ENCODE measurements around the gene CASP7.

The CASP7 gene

DNA sequence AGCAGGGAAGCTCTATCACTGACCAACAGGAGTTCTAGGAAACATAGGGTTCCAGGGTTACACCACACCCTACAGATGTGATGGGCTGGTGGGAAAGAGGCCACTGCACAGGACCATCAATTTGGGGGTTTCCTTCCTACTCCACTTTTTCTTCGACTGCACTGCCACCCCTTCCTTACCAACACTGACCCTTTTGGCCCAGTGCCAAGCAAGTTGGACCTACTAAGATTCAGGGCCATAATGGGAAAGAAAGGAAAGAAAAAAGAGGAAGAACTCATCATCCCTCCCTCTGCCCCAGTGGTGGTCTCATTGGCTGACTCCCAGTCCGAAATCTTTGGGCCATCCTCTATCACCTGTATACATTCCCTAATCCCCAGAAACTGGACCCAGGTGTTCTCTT is 65.7 kb downstream of the CASP7 start:
- no peak for TF ChIP-seq GATA3 (IDR thresholded peaks at IDR 0.05; ENCODE audit: low read depth, low read length)
- TF ChIP-seq GATA2 (IDR thresholded peaks at IDR 0.05; ENCODE audit: low read depth, low read length): no peak

GRCh38 chr10:113746217-113746957 is 66.7 kb downstream of the CASP7 start:
- TF ChIP-seq GATA3 (IDR thresholded peaks at IDR 0.05; ENCODE audit: low read depth, low read length) (no peak), GATA2 (IDR thresholded peaks at IDR 0.05; ENCODE audit: low read depth, low read length) (no peak)

- TF ChIP-seq GATA3 (IDR thresholded peaks at IDR 0.05; ENCODE audit: low read depth, low read length) (no peak), GATA2 (IDR thresholded peaks at IDR 0.05; ENCODE audit: low read depth, low read length) (no peak)
Measured at GRCh38 chr10:113751181-113751732, 71.5 kb downstream of the CASP7 start, which contains the start of gene PLEKHS1. Gene PLEKHS1 (plus strand): TSS chr10:113751682. CDS start chr10:113755278, 3,596 bp downstream.

- TF ChIP-seq GATA2 (IDR thresholded peaks at IDR 0.05; ENCODE audit: low read depth, low read length) (no peak), GATA3 (IDR thresholded peaks at IDR 0.05; ENCODE audit: low read depth, low read length) (no peak)
Measured at GRCh38 chr10:113752553-113752952, 72.8 kb downstream of the CASP7 start.

- TF ChIP-seq GATA2 (IDR thresholded peaks at IDR 0.05; ENCODE audit: low read depth, low read length) (no peak), GATA3 (IDR thresholded peaks at IDR 0.05; ENCODE audit: low read depth, low read length) (no peak)
Measured at GRCh38 chr10:113753020-113753692, 73.4 kb downstream of the CASP7 start.

DNA sequence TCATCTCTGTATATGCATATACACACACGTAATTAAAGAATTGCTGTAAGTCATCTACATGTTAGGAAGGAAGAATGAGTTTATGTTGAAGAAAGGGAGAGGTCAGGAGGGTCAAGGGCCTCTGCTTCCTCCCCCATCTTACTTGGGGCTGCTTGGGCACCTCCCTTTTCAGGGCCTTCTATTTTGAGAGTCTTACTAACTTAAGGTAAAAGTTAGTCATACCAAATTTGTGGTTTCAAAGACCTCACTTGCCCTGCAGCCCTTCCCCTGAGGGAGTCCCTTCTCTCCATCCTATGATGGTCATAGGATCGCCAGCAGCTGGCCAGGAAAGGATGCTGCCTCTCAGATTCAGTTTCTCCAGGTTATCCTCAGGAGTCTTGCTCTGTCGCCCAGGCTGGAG is 74.4 kb downstream of the CASP7 start:
- TF ChIP-seq GATA2 (IDR thresholded peaks at IDR 0.05; ENCODE audit: low read depth, low read length) (no peak), GATA3 (IDR thresholded peaks at IDR 0.05; ENCODE audit: low read depth, low read length) (no peak)

DNA sequence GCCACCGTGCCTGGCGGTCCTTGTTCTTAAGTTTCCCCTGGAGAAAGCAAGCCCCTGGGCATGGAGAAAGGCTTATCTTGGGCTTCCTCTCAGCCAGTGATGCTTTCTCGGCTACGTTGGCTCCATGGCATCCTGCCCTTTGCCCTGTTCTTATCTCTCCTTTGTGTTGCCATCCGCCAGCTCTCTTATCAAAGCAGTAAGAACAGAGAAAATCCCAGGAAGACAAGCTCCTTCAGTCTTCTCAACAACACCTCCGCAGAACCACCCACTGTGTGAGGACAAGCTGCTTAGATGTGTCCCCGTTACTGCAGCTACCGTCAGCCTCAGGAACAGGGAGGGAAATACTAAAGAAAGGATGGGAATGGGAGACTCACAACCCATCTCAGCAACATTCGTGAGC is 75.1 kb downstream of the CASP7 start:
- no peak for TF ChIP-seq GATA2 (IDR thresholded peaks at IDR 0.05; ENCODE audit: low read depth, low read length)
- no peak for TF ChIP-seq GATA3 (IDR thresholded peaks at IDR 0.05; ENCODE audit: low read depth, low read length)

DNA sequence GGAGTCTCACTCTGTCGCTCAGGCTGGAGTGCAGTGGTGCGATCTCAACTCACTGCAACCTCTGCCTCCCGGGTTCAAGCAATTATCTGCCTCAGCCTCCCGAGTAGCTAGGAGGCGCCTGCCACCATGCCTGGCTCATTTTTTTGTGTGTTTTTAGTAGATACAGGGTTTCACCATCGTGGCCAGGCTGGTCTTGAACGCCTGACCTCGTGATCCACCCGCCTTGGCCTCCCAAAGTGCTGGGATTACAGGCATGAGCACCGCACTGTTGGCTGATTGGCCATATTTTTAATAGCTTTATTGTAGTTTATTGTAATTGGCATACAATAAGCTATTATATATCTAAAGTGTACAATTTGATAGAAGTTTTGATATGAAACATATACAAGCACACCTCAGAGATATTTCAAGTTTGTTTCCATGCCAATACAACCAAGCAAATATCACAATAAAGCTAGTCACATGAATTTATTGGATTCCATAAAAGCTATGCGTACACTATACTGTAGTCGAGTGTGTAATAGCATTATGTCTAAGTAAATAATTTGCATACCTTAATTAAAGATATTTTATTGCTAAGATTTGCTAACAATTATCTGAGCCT is 77.3 kb downstream of the CASP7 start:
- TF ChIP-seq GATA3 (IDR thresholded peaks at IDR 0.05; ENCODE audit: low read depth, low read length): no peak
- no peak for TF ChIP-seq GATA2 (IDR thresholded peaks at IDR 0.05; ENCODE audit: low read depth, low read length)

- no peak for TF ChIP-seq GATA3 (IDR thresholded peaks at IDR 0.05; ENCODE audit: low read depth, low read length)
- TF ChIP-seq GATA2 (IDR thresholded peaks at IDR 0.05; ENCODE audit: low read depth, low read length): no peak
Measured at GRCh38 chr10:113762083-113762482, 82.4 kb downstream of the CASP7 start.

DNA sequence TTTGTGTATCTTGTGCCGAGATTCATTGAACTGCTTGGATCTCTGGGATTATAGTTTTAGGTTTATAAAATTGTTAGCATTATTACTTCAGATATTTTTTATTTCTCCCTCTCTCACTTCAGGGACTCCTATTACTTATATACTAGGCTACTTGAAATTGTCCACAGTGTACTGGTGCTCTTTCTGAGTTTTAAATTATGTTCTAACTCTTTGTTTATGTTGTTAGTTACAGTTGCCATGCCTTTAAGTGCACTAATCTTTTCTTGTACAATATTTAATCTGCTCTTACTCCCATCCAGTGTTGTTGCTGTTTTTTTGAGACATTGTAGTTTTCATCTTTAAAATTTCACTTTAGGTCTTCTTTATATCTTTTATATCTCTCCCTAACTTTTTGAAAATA is 84.9 kb downstream of the CASP7 start:
- TF ChIP-seq GATA2 (IDR thresholded peaks at IDR 0.05; ENCODE audit: low read depth, low read length) (no peak), GATA3 (IDR thresholded peaks at IDR 0.05; ENCODE audit: low read depth, low read length) (no peak)

DNA sequence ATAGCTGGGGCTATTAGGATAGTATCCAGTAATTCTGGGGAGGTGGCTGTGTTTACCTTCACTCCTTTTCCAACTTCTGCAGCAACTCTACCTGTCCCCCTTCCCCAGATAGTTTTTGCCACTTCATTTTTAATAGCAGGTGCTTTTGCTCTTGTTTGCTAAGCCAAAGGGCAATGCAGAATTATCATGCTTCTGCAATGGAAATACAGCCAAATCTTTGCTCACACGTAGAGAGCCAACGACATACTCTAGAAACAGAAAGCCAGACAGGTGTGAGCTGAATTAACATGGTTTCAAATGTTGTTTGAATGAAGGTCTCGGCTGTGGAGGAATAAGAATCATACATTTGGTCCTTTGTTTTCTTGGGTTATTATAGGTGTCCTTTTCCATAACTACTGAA is 86.2 kb downstream of the CASP7 start:
- TF ChIP-seq GATA3 (IDR thresholded peaks at IDR 0.05; ENCODE audit: low read depth, low read length) (no peak), GATA2 (IDR thresholded peaks at IDR 0.05; ENCODE audit: low read depth, low read length) (no peak)

DNA sequence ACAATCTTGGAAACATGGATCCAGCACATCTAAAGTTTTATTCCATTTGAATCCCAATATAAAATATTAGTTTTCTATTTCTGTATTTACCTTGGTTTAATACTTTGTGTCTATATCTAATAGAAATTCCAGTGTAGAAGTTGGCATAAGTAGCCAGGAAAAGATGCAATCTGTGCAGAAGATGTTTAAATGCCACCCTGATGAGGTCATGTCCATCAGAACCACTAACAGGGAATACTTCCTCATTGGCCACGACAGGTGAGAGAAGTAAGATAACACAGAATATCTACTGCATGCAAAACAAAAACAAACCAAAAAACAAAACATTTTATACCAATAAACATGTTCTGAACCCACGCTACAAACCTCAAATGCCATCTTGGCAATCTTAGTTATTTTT is 87.5 kb downstream of the CASP7 start:
- TF ChIP-seq GATA3 (IDR thresholded peaks at IDR 0.05; ENCODE audit: low read depth, low read length) (no peak), GATA2 (IDR thresholded peaks at IDR 0.05; ENCODE audit: low read depth, low read length) (no peak)

DNA sequence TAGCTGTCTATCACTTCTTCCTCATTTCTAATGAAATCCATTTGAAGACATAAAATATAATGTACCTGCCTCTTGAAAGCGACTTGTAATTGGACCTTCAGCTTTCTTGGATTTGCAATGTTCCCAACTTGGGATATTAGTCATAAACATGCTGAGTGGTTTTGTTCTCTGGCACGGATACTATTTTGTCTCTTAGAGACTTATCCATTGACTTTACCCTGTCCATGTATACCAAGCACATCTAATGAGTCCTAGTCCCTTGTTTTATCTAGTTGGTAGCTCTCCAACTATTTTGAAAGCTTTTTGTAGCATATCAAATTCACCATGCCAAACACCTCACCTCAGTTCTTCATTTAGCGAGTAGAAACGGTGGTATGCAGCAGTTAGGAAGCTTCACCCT is 90.6 kb downstream of the CASP7 start:
- no peak for TF ChIP-seq GATA3 (IDR thresholded peaks at IDR 0.05; ENCODE audit: low read depth, low read length)
- TF ChIP-seq GATA2 (IDR thresholded peaks at IDR 0.05; ENCODE audit: low read depth, low read length): no peak

DNA sequence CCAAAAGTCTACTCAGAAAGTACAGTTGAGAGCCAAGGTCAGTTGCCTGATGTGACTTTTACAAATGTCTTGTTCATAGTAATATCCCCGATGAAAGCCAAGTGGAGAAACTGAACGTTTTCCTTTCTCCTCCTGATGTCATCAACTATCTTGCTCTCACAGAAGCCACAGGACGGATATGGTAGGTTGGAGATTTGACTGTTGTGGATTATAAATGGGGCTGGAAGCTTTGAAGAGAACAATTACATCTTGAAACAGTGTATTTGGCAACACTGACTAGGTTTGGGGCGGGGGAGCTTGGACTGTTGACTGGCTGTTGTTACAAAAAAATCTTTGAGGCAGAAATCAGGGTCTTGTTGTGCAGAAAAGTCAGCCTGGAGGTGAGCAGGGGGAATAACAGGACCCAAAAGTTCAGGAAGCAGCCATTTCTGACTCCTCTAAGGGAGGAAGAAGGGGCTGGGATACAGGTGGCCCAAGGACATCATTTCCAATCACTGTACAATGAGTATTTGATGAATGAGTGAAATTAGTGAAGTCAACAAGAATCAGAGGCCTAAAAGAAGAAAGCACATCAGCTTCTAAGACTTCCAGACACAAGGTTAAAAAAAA is 96.1 kb downstream of the CASP7 start:
- no peak for TF ChIP-seq GATA2 (IDR thresholded peaks at IDR 0.05; ENCODE audit: low read depth, low read length)
- TF ChIP-seq GATA3 (IDR thresholded peaks at IDR 0.05; ENCODE audit: low read depth, low read length): no peak
